HepG2 (cell line): ENCODE measurements around the gene DNAJC8. TPM values are rescaled to one million over a fixed set of nuclear protein-coding genes. Genes with fewer than 3 reads are reported as not detected.

Experiments
- AGO1 ChIP-seq: fragments of 200-400 bp; formaldehyde crosslinking; IDR thresholded peaks from 2 replicates; pipeline ENCODE4 v1.6.1; 2017; ENCODE audit warnings: mild to moderate bottlenecking, low read depth, low read length, moderate library complexity; ENCODE audit not compliant: poor library complexity, severe bottlenecking
- ARNT2 ChIP-seq: sonication (generic); formaldehyde crosslinking; IDR thresholded peaks from 2 replicates; pipeline ENCODE4 v1.8.0; 2022; ENCODE audit warnings: mild to moderate bottlenecking, low read depth, missing genetic modification reagents, moderate library complexity
- BRF2 ChIP-seq: sonication (generic); formaldehyde crosslinking; IDR thresholded peaks from 2 replicates; pipeline ENCODE4 v1.8.1; 2022; ENCODE audit warnings: mild to moderate bottlenecking, missing genetic modification reagents
- CBX5 ChIP-seq: sonication (generic); formaldehyde crosslinking; IDR thresholded peaks from 2 replicates; pipeline ENCODE4 v1.4.0; 2020; ENCODE audit warnings: missing genetic modification reagents, borderline replicate concordance
- KMT2A ChIP-seq: sonication (generic); formaldehyde crosslinking; IDR thresholded peaks from 2 replicates; pipeline ENCODE4 v1.4.0; 2020; ENCODE audit warnings: missing genetic modification reagents
- NONO ChIP-seq, 2 experiments: fragments of 450-650 bp in 1 of 2; sonication (generic) in 1 of 2; formaldehyde crosslinking in 1 of 2; IDR thresholded peaks in 1 of 2; conservative IDR thresholded peaks in 1 of 2; 2 replicates each; pipeline versions ENCODE4 v1.6.1 to v1.8.0; 2017 to 2022; ENCODE audit warnings: mild to moderate bottlenecking in 1 of 2, missing genetic modification reagents in 1 of 2, moderate library complexity in 1 of 2
- POGZ ChIP-seq: sonication (generic); formaldehyde crosslinking; IDR thresholded peaks from 2 replicates; pipeline ENCODE4 v1.4.0; 2020; ENCODE audit warnings: mild to moderate bottlenecking, missing genetic modification reagents
- RBAK ChIP-seq: sonication (generic); formaldehyde crosslinking; IDR thresholded peaks from 2 replicates; pipeline ENCODE4 v1.5.1; 2020; ENCODE audit warnings: mild to moderate bottlenecking, missing genetic modification reagents
- RBM39 ChIP-seq: fragments of 200-400 bp; formaldehyde crosslinking; IDR thresholded peaks from one replicate; pipeline ENCODE4 v1.6.1; 2018; ENCODE audit warnings: antibody characterized with exemption, mild to moderate bottlenecking, low read depth, low read length; ENCODE audit not compliant: poor library complexity, severe bottlenecking
- REPIN1 ChIP-seq: sonication (generic); formaldehyde crosslinking; IDR thresholded peaks from 2 replicates; pipeline ENCODE4 v1.8.0; 2022; ENCODE audit warnings: missing genetic modification reagents, low read depth, mild to moderate bottlenecking, borderline replicate concordance
- RFX1 ChIP-seq: fragments of 450-650 bp; IDR thresholded peaks from 2 replicates; pipeline ENCODE4 v1.6.1; 2017
- SKIL ChIP-seq: sonication (generic); formaldehyde crosslinking; IDR thresholded peaks from 2 replicates; pipeline ENCODE4 v1.8.0; 2022; ENCODE audit warnings: missing genetic modification reagents, mild to moderate bottlenecking, moderate library complexity, borderline replicate concordance
- SRSF4 ChIP-seq: fragments of 200-400 bp; formaldehyde crosslinking; IDR thresholded peaks from one replicate; pipeline ENCODE4 v1.6.1; 2018; ENCODE audit warnings: mild to moderate bottlenecking, low read depth, low read length, moderate library complexity; ENCODE audit not compliant: poor library complexity, severe bottlenecking
- ZBTB20 ChIP-seq: sonication (generic); formaldehyde crosslinking; IDR thresholded peaks from 2 replicates; pipeline ENCODE4 v1.8.1; 2023; ENCODE audit warnings: missing genetic modification reagents, low read depth, mild to moderate bottlenecking, borderline replicate concordance
- ZFP36L1 ChIP-seq: sonication (generic); formaldehyde crosslinking; IDR thresholded peaks from 2 replicates; pipeline ENCODE4 v1.8.0; 2022; ENCODE audit warnings: mild to moderate bottlenecking, missing genetic modification reagents, moderate library complexity
- ZFP41 ChIP-seq: sonication (generic); formaldehyde crosslinking; IDR thresholded peaks from 2 replicates; pipeline ENCODE4 v1.4.0; 2020; ENCODE audit warnings: mild to moderate bottlenecking, missing genetic modification reagents, borderline replicate concordance
- ZMAT3 ChIP-seq: sonication (generic); formaldehyde crosslinking; conservative IDR thresholded peaks from 2 replicates; pipeline ENCODE4 v1.7.0; 2021; ENCODE audit warnings: missing genetic modification reagents
- ZNF101 ChIP-seq: sonication (generic); formaldehyde crosslinking; IDR thresholded peaks from 2 replicates; pipeline ENCODE4 v1.4.0; 2020; ENCODE audit warnings: mild to moderate bottlenecking, low read depth, missing genetic modification reagents, borderline replicate concordance
- ZNF12 ChIP-seq: sonication (generic); formaldehyde crosslinking; IDR thresholded peaks from 2 replicates; pipeline ENCODE4 v1.5.0; 2020; ENCODE audit warnings: missing genetic modification reagents
- ZNF772 ChIP-seq: sonication (generic); formaldehyde crosslinking; IDR thresholded peaks from 2 replicates; pipeline ENCODE4 v1.5.0; 2020; ENCODE audit warnings: mild to moderate bottlenecking, missing genetic modification reagents
- polyA plus RNA-seq, 8 experiments: library from polyadenylated mRNA; depleted of rRNA in 3 of 8; stranded (reverse) in 7 of 8; unstranded in 1 of 8; fragments of >200 nt; fragmentation: Illumina TruSeq in 4 of 8; extraction: Trizol in 4 of 8; gene quantifications; 2 replicates each; pipeline versions ENCODE4 v1.2.1 to v1.2.3, GENCODE V29; 2011 to 2016; ENCODE audit warnings: low read depth in 4 of 8, missing spikeins in 1 of 8, mixed read lengths in 1 of 8; ENCODE audit not compliant: insufficient read depth in 1 of 8
- total RNA-seq, 5 experiments: library from RNA; depleted of rRNA; stranded (reverse); fragments of >200 nt; fragmentation: Illumina TruSeq; extraction: Trizol; gene quantifications; 2 replicates each; pipeline ENCODE4 v1.2.3, GENCODE V29; 2016; ENCODE audit warnings: low read depth in 1 of 5
- TF ChIP-seq, protein P1 (sequence below), 2 experiments: fragments of 450-650 bp in 1 of 2; sonication (generic) in 1 of 2; formaldehyde crosslinking; IDR thresholded peaks; 2 replicates each; pipeline versions ENCODE4 v1.5.0 to v1.8.0; 2020 to 2022; ENCODE audit warnings: mild to moderate bottlenecking in 1 of 2, missing genetic modification reagents in 1 of 2

DNAJC8 gene
- total and polyA plus RNA-seq, 2 of the 13 experiments (the other 11 are each of a cell fraction or from before 2014, with no cell fraction given): 54.5 to 126 TPM

DNA sequence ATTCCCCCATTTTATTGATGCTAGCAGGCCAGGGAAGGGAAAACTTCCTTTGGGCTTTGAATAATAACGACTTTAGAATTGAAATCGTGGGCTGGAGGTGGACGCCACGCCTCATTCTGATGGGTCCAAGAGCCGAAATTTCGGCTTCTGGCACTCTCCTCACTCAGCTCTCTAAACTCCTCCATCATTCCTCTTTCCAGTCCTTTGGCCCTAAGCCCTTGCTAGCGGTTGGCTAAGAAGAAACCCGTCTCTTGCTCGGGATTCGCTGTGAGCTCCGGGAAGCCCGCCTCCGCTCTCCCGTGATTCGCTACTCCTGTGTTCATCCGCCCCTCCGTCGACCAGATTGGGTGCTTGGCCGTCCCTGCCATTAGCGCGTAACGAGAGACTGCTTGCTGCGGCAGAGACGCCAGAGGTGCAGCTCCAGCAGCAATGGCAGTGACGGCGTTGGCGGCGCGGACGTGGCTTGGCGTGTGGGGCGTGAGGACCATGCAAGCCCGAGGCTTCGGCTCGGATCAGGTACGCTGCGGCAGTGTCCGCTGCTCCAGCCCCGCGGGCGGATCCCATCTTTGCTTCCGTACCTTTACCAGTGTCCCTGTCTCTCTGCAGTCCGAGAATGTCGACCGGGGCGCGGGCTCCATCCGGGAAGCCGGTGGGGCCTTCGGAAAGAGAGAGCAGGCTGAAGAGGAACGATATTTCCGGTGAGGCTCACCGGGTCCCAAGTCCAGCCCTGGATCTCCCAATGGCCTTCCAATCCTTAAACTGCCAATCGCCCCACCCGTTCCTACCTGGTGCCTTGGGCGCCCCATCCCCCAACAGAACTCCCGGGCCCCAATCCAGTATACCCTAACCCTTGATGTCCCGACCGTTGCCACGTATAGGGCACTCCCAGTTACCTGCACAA, 3.2 kb upstream of the DNAJC8 start, which contains the start of gene ATP5IF1 (continued):
- TF ChIP-seq, protein P1, sequence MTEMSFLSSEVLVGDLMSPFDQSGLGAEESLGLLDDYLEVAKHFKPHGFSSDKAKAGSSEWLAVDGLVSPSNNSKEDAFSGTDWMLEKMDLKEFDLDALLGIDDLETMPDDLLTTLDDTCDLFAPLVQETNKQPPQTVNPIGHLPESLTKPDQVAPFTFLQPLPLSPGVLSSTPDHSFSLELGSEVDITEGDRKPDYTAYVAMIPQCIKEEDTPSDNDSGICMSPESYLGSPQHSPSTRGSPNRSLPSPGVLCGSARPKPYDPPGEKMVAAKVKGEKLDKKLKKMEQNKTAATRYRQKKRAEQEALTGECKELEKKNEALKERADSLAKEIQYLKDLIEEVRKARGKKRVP (CRISPR knock-in tag; IDR thresholded peaks at IDR 0.05): peak in 1 of 2 experiments; percentile 17; a peak in 1 of 4 replicates
- no peak for TF ChIP-seq CBX5
- TF ChIP-seq REPIN1 (CRISPR knock-in tag): peak; percentile 89
- peak; percentile 89; the same call in 1 of the 2 replicates for TF ChIP-seq ZFP36L1 (CRISPR knock-in tag)
- peak; percentile 26; the same call in 1 of the 2 replicates for TF ChIP-seq ZBTB20
- peak; percentile 79; the same call in 1 of the 2 replicates for TF ChIP-seq RBAK (CRISPR knock-in tag)
- peak; percentile 76 for TF ChIP-seq ARNT2 (CRISPR knock-in tag)
- peak; percentile 76 for TF ChIP-seq KMT2A (CRISPR knock-in tag)
- peak; percentile 91 for TF ChIP-seq ZNF772 (CRISPR knock-in tag)
- TF ChIP-seq AGO1: peak; percentile 73
- TF ChIP-seq BRF2 (CRISPR knock-in tag): peak; percentile 50; the same call in 1 of the 2 replicates
- TF ChIP-seq SRSF4: no peak
- no peak for TF ChIP-seq NONO (IDR thresholded peaks at IDR 0.05)
- peak; percentile 73 for TF ChIP-seq NONO (CRISPR knock-in tag; conservative IDR thresholded peaks at IDR 0.05)
- TF ChIP-seq ZNF12: peak; percentile 75
- TF ChIP-seq POGZ (CRISPR knock-in tag): peak; percentile 42; the same call in 1 of the 2 replicates
- peak; percentile 72; the same call in 1 of the 2 replicates for TF ChIP-seq ZFP41
- 0 out of 2 replicates have a peak, but pooled peaks have one; percentile 18 for TF ChIP-seq ZMAT3 (CRISPR knock-in tag)
- peak; percentile 80; the same call in 1 of the 2 replicates for TF ChIP-seq ZNF101 (CRISPR knock-in tag)
- TF ChIP-seq RFX1: no peak
- no peak for TF ChIP-seq SKIL (CRISPR knock-in tag)
- peak; percentile 49 for TF ChIP-seq RBM39
